HCT116 (cell line): ENCODE data around the gene DEFB114. TPM values are rescaled to one million over a fixed set of nuclear protein-coding genes. Genes with fewer than 3 reads are reported as not detected.

ENCODE experiments used
- ATAC-seq: fragments of 200-7000 bp; cut with Tn5 transposase; 2 replicates; pipeline ENCODE4 v1.9.1; 2020; ENCODE audit warnings: mild to moderate bottlenecking, moderate library complexity
- BruUV-seq: library from RNA; stranded (reverse); fragments of 400-500 nt; replicated peaks from 2 replicates; lab custom pipeline; 2021; lab: Mats Ljungman, UMichigan
- CTCF ChIA-PET: fragments of 300-600 bp; sonication (Branson Sonifier 250); formaldehyde crosslinking; loops from one replicate; lab custom pipeline; 2021; ENCODE audit warnings: antibody characterized with exemption; lab: Charles Lee
- POLR2A ChIA-PET: fragments of 300-600, 350-600 bp; sonication (Branson Sonifier 250); formaldehyde crosslinking; loops from one replicate; lab custom pipeline; 2021; ENCODE audit warnings: antibody characterized with exemption; lab: Charles Lee
- RAD21 ChIA-PET, 2 experiments: fragments of 300-600 bp; sonication (Branson Sonifier 250); formaldehyde crosslinking; loops; one replicate each; lab custom pipeline; 2023; ENCODE audit warnings: low total read pairs in 2 of 2; ENCODE audit not compliant: uncharacterized antibody in 2 of 2, unreplicated experiment in 2 of 2, low non-redundant PET in 1 of 2; lab: Charles Lee
- DNase-seq: peaks from one replicate; pipeline ENCODE4 v3.0.0-alpha.2; 2010; ENCODE audit warnings: low read depth, low spot score
- H2AFZ ChIP-seq: fragments of 200-600 bp; shearing (Covaris generic), sonication (generic); 2 replicates; pipeline ENCODE4 v1.6.1; 2017; ENCODE audit warnings: low read depth, mixed run types, mixed read lengths, antibody characterized with exemption, low read length; ENCODE audit not compliant: poor library complexity, severe bottlenecking
- H3K27ac ChIP-seq: 2 replicates; pipeline ENCODE4 v1.5.1; 2012; ENCODE audit warnings: low read depth, low read length
- H3K27me3 ChIP-seq: fragments of 200-600 bp; sonication (generic); 2 replicates; pipeline ENCODE4 v1.6.1; 2016; ENCODE audit warnings: mixed run types, low read length, mixed read lengths; ENCODE audit not compliant: insufficient read depth
- H3K36me3 ChIP-seq, 2 experiments: fragments of 200-500 bp in 1 of 2; fragments of 200-600 bp in 1 of 2; sonication (Bioruptor generic) in 1 of 2; sonication (generic) in 1 of 2; 2 replicates each; pipeline versions ENCODE4 v1.5.1 to v1.6.1; 2014 to 2016; ENCODE audit warnings: low read length in 2 of 2, inconsistent platforms in 1 of 2, mixed read lengths in 1 of 2, mixed run types in 1 of 2; ENCODE audit not compliant: insufficient read depth in 2 of 2, control insufficient read depth in 1 of 2
- H3K4me1 ChIP-seq, 2 experiments: fragments of 200-600 bp in 1 of 2; sonication (generic) in 1 of 2; 2 replicates each; pipeline versions ENCODE4 v1.5.1 to v1.6.1; 2012 to 2017; ENCODE audit warnings: low read length in 2 of 2, inconsistent platforms in 1 of 2, mild to moderate bottlenecking in 1 of 2, mixed read lengths in 1 of 2, mixed run types in 1 of 2, moderate library complexity in 1 of 2; ENCODE audit not compliant: insufficient read depth in 2 of 2, control insufficient read depth in 1 of 2
- H3K4me2 ChIP-seq: fragments of 200-600 bp; sonication (generic); 2 replicates; pipeline ENCODE4 v1.6.1; 2017; ENCODE audit warnings: mixed run types, low read length, mixed read lengths
- H3K4me3 ChIP-seq, 2 experiments: fragments of 200-600 bp in 1 of 2; sonication (generic) in 1 of 2; replicated peaks in 1 of 2; 2 replicates each; pipeline ENCODE4 v1.5.1; 2011 to 2016; ENCODE audit warnings: low read length in 2 of 2, control low read depth in 1 of 2, low read depth in 1 of 2, mild to moderate bottlenecking in 1 of 2, mixed read lengths in 1 of 2, mixed run types in 1 of 2
- H3K79me2 ChIP-seq: fragments of 200-600 bp; sonication (generic); 2 replicates; pipeline ENCODE4 v1.6.1; 2017; ENCODE audit warnings: mild to moderate bottlenecking, mixed run types, low read length, moderate library complexity, mixed read lengths; ENCODE audit not compliant: insufficient read depth
- H3K9ac ChIP-seq: fragments of 200-600 bp; sonication (generic); 2 replicates; pipeline ENCODE4 v1.6.1; 2016; ENCODE audit warnings: low read length, mixed read lengths
- H3K9me2 ChIP-seq: fragments of 200-600 bp; sonication (generic), shearing (Covaris generic); 2 replicates; pipeline ENCODE4 v1.6.1; 2017; ENCODE audit warnings: mixed run types, mild to moderate bottlenecking, moderate library complexity; ENCODE audit not compliant: insufficient read depth
- H3K9me3 ChIP-seq, 2 experiments: fragments of 200-500 bp in 1 of 2; fragments of 200-600 bp in 1 of 2; sonication (Bioruptor generic) in 1 of 2; sonication (generic) in 1 of 2; 2 replicates each; pipeline ENCODE4 v1.6.1; 2014 to 2017; ENCODE audit warnings: low read length in 2 of 2, mixed read lengths in 2 of 2, inconsistent platforms in 1 of 2, low read depth in 1 of 2, mild to moderate bottlenecking in 1 of 2, mixed run types in 1 of 2, moderate library complexity in 1 of 2; ENCODE audit not compliant: control insufficient read depth in 1 of 2, insufficient read depth in 1 of 2
- H4K20me1 ChIP-seq: fragments of 200-600 bp; sonication (generic), shearing (Covaris generic); 2 replicates; pipeline ENCODE4 v1.6.1; 2017; ENCODE audit warnings: mixed run types, mild to moderate bottlenecking, moderate library complexity; ENCODE audit not compliant: insufficient read depth
- CEBPB ChIP-seq: IDR thresholded peaks from 2 replicates; pipeline ENCODE4 v1.6.1; 2012; ENCODE audit warnings: low read depth
- EZH2 ChIP-seq: fragments of 200-600 bp; sonication (generic); IDR thresholded peaks from 2 replicates; pipeline ENCODE4 v1.6.1; 2017; ENCODE audit warnings: antibody characterized with exemption, mixed run types
- EZH2phosphoT487 ChIP-seq: fragments of 200-600 bp; IDR thresholded peaks from 2 replicates; pipeline ENCODE4 v1.6.1; 2018; ENCODE audit warnings: antibody characterized with exemption, borderline replicate concordance
- FOSL1 ChIP-seq: IDR thresholded peaks from 2 replicates; pipeline ENCODE4 v1.6.1; 2012; ENCODE audit warnings: low read depth
- JUND ChIP-seq: IDR thresholded peaks from 2 replicates; pipeline ENCODE4 v1.6.1; 2012
- MAX ChIP-seq: IDR thresholded peaks from 2 replicates; pipeline ENCODE4 v1.6.1; 2012
- POLR2A ChIP-seq: IDR thresholded peaks from 2 replicates; pipeline ENCODE4 v1.7.0; 2011; ENCODE audit warnings: borderline replicate concordance; ENCODE audit not compliant: insufficient read depth, insufficient read length; ENCODE audit errors: extremely low read depth
- POLR2AphosphoS5 ChIP-seq: IDR thresholded peaks from 2 replicates; pipeline ENCODE4 v1.6.1; 2011; ENCODE audit warnings: mild to moderate bottlenecking, low read depth, low read length, moderate library complexity
- RAD21 ChIP-seq: IDR thresholded peaks from 2 replicates; pipeline ENCODE4 v1.6.1; 2012; ENCODE audit warnings: low read depth, mild to moderate bottlenecking
- SIN3A ChIP-seq: IDR thresholded peaks from 2 replicates; pipeline ENCODE4 v1.6.1; 2012; ENCODE audit warnings: low read depth
- SP1 ChIP-seq: IDR thresholded peaks from 2 replicates; pipeline ENCODE4 v1.6.1; 2012; ENCODE audit warnings: low read depth
- SRF ChIP-seq: IDR thresholded peaks from 2 replicates; pipeline ENCODE4 v1.6.1; 2012; ENCODE audit warnings: low read depth
- TCF7L2 ChIP-seq: IDR thresholded peaks from 2 replicates; pipeline ENCODE4 v1.7.0; 2011; ENCODE audit warnings: borderline replicate concordance, inconsistent platforms; ENCODE audit not compliant: insufficient read depth, insufficient read length; ENCODE audit errors: extremely low read depth
- YY1 ChIP-seq: IDR thresholded peaks from 2 replicates; pipeline ENCODE4 v1.6.1; 2011; ENCODE audit warnings: low read length, low read depth, moderate library complexity, mild to moderate bottlenecking; ENCODE audit not compliant: insufficient replicate concordance; ENCODE audit errors: extremely low read depth
- ZFX ChIP-seq: fragments of 450-650 bp; IDR thresholded peaks from 2 replicates; pipeline ENCODE4 v1.6.1; 2017
- ZNF274 ChIP-seq: fragments of 200-500 bp; sonication (Bioruptor generic); IDR thresholded peaks from 2 replicates; pipeline ENCODE4 v1.6.1; 2014; ENCODE audit warnings: mild to moderate bottlenecking, low read depth, low read length, inconsistent platforms
- intact Hi-C: fragments of 100-400 bp; cut with micrococcal nuclease; formaldehyde crosslinking; loops from 2 replicates; pipeline ENCODE4 v1.10.0; 2022
- total RNA-seq: library from RNA; stranded (reverse); gene quantifications from one replicate; pipeline ENCODE4 v1.2.1, GENCODE V29; 2021; ENCODE audit not compliant: unreplicated experiment
- TF ChIP-seq, protein P1 (sequence below), 3 experiments: fragments of 200-600 bp in 1 of 3; sonication (generic) in 1 of 3; IDR thresholded peaks in 2 of 3; conservative IDR thresholded peaks in 1 of 3; 2 replicates each; pipeline ENCODE4 v1.5.1; 2012 to 2017; ENCODE audit warnings: low read depth in 2 of 3, low read length in 2 of 3, antibody characterized with exemption in 1 of 3, borderline replicate concordance in 1 of 3, control low read depth in 1 of 3, mild to moderate bottlenecking in 1 of 3, mixed read lengths in 1 of 3, mixed run types in 1 of 3, moderate library complexity in 1 of 3; ENCODE audit not compliant: insufficient read depth in 1 of 3
- TF ChIP-seq, protein P2 (sequence below): IDR thresholded peaks from 2 replicates; pipeline ENCODE4 v1.6.1; 2012; ENCODE audit warnings: low read depth

Gene DEFB114
- total RNA-seq, 1 experiment from 2014 or later = not detected

DNA sequence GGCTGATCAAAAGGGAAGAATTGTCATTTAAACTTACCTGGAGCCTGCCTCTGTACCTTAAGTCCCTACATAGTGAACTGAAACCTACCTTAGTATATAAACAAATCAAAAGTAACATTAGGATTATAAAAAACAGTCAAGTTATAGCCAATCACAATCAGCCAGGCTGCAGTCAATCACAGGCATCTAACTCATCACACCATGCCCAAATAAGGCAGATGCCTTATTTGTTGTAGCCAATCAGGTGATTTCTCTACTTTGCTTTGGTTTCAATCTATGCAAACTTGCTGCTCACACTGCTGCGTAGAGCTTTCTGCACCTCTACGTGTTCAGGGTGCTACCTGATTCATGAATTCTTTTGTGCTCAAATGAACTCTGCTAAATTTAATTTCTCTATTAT lies 23.8 kb upstream of the DEFB114 start:
- Histone ChIP-seq H3K9ac (no peak overlapping the region), H2AFZ (no peak overlapping the region), H3K27ac (no peak overlapping the region), H3K4me3 (no peak overlapping the region), H3K9me2 (no peaks in the 10 kb centered on the region), H3K4me1 (no peaks in the 10 kb centered on the region), H3K9me3 (no peaks in the 10 kb centered on the region), H3K79me2 (no peaks in the 10 kb centered on the region), H3K36me3 (no peaks in the 10 kb centered on the region), H3K4me2 (no peak overlapping the region)
- RAD21 ChIA-PET = no interaction called here
- CTCF ChIA-PET = no interaction called here
- BruUV-seq = no TSS peak
- no peak for DNase-seq
- ATAC-seq = no peak
- intact Hi-C loops = no loop called here
- POLR2A ChIA-PET = no interaction called here
- TF ChIP-seq EZH2 = no peak
- no peak for TF ChIP-seq RAD21
- TF ChIP-seq SRF = 0 out of 2 replicates have a peak, but pooled peaks have one; percentile 27
- TF ChIP-seq, all 23 proteins: peak for 1
- Histone ChIP-seq H4K20me1 (no peaks in the 10 kb centered on the region), H3K27me3 (no peaks in the 10 kb centered on the region)

- Histone ChIP-seq H3K9me3 (no peaks in the 10 kb centered on the region), H3K4me1 (no peaks in the 10 kb centered on the region), H3K27ac (no peak overlapping the region), H3K9me2 (no peaks in the 10 kb centered on the region), H3K4me2 (no peak overlapping the region), H3K36me3 (no peaks in the 10 kb centered on the region), H3K9ac (no peak overlapping the region), H2AFZ (no peak overlapping the region), H3K79me2 (no peaks in the 10 kb centered on the region), H4K20me1 (no peaks in the 10 kb centered on the region), H3K4me3 (no peak overlapping the region), H3K27me3 (no peaks in the 10 kb centered on the region)
- no TSS peak for BruUV-seq
- ChIA-PET CTCF (no interaction called here), RAD21 (no interaction called here), POLR2A (no interaction called here)
- ATAC-seq (no peak), DNase-seq (no peak)
- intact Hi-C loops = no loop called here
- TF ChIP-seq ZNF274 (no peak), POLR2A (no peak), SP1 (no peak), JUND (no peak), YY1 (no peak), MAX (no peak), POLR2AphosphoS5 (no peak), SIN3A (no peak), TCF7L2 (no peak), FOSL1 (no peak), EZH2phosphoT487 (no peak), SRF (no peak), ZFX (no peak), CEBPB (no peak)
- TF ChIP-seq, protein P1, sequence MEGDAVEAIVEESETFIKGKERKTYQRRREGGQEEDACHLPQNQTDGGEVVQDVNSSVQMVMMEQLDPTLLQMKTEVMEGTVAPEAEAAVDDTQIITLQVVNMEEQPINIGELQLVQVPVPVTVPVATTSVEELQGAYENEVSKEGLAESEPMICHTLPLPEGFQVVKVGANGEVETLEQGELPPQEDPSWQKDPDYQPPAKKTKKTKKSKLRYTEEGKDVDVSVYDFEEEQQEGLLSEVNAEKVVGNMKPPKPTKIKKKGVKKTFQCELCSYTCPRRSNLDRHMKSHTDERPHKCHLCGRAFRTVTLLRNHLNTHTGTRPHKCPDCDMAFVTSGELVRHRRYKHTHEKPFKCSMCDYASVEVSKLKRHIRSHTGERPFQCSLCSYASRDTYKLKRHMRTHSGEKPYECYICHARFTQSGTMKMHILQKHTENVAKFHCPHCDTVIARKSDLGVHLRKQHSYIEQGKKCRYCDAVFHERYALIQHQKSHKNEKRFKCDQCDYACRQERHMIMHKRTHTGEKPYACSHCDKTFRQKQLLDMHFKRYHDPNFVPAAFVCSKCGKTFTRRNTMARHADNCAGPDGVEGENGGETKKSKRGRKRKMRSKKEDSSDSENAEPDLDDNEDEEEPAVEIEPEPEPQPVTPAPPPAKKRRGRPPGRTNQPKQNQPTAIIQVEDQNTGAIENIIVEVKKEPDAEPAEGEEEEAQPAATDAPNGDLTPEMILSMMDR (IDR thresholded peaks at IDR 0.05 in 2 of 3, conservative IDR thresholded peaks at IDR 0.05 in 1 of 3; ENCODE audit: borderline replicate concordance in 1 of 3, insufficient read depth in 1 of 3, low read depth in 2 of 3, low read length in 2 of 3) = no peak
- TF ChIP-seq, protein P2, sequence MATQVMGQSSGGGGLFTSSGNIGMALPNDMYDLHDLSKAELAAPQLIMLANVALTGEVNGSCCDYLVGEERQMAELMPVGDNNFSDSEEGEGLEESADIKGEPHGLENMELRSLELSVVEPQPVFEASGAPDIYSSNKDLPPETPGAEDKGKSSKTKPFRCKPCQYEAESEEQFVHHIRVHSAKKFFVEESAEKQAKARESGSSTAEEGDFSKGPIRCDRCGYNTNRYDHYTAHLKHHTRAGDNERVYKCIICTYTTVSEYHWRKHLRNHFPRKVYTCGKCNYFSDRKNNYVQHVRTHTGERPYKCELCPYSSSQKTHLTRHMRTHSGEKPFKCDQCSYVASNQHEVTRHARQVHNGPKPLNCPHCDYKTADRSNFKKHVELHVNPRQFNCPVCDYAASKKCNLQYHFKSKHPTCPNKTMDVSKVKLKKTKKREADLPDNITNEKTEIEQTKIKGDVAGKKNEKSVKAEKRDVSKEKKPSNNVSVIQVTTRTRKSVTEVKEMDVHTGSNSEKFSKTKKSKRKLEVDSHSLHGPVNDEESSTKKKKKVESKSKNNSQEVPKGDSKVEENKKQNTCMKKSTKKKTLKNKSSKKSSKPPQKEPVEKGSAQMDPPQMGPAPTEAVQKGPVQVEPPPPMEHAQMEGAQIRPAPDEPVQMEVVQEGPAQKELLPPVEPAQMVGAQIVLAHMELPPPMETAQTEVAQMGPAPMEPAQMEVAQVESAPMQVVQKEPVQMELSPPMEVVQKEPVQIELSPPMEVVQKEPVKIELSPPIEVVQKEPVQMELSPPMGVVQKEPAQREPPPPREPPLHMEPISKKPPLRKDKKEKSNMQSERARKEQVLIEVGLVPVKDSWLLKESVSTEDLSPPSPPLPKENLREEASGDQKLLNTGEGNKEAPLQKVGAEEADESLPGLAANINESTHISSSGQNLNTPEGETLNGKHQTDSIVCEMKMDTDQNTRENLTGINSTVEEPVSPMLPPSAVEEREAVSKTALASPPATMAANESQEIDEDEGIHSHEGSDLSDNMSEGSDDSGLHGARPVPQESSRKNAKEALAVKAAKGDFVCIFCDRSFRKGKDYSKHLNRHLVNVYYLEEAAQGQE = no peak
These were observed 22.6 kb upstream of the DEFB114 start for GRCh38 chr6:49986551-49986950.
